T-helper 1 cell treated with Interleukin-12 subunit alpha and Interleukin-12 subunit beta and Interleukin-4 antibody, amounts not matched to agents 30 μg/mL and 1 μg/mL, for 36 hours (primary cell): ENCODE data around the gene FAM20B.

Source experiments
- H3K27ac Mint-ChIP-seq: one replicate; pipeline ENCODE4 v1.8.0; 2021; ENCODE audit warnings: mild to moderate bottlenecking, mixed read lengths
- H3K27me3 Mint-ChIP-seq: one replicate; pipeline ENCODE4 v1.8.0; 2021; ENCODE audit warnings: low read depth, mixed read lengths
- H3K36me3 Mint-ChIP-seq: one replicate; pipeline ENCODE4 v1.8.0; 2021; ENCODE audit warnings: low read depth, mixed read lengths
- H3K4me1 Mint-ChIP-seq: one replicate; pipeline ENCODE4 v1.8.0; 2021; ENCODE audit warnings: low read depth, mixed read lengths
- H3K4me3 Mint-ChIP-seq: one replicate; pipeline ENCODE4 v1.8.0; 2021; ENCODE audit warnings: mild to moderate bottlenecking, moderate library complexity, mixed read lengths
- H3K9me3 Mint-ChIP-seq: one replicate; pipeline ENCODE4 v1.8.0; 2021; ENCODE audit warnings: mixed read lengths

FAM20B gene

DNA sequence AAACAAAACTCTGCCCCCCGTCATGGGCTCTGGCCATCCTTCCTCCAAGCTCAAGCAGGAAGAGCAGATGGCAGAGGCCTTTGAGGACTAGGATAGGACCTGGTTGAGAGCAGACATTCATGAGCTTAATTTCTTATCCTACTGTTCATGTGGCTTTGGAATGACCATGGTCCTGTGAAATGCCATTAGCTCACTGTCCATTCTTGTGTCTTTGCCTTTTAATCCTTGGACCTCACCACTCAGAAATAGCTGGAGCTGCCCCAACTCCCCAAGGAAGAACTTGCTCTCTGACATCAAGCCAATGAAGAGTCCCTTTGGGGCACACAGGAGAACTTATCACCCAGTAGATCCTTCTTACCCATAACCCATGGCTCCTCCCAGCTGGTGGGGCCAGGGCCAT, 11.6 kb upstream of the FAM20B start:
- Mint-ChIP-seq H3K4me3 (no peak overlapping the region), H3K4me1 (no peaks in the 10 kb centered on the region), H3K27ac (no peak overlapping the region), H3K27me3 (peaks cover 6% of the 10 kb centered on the region), H3K36me3 (no peaks in the 10 kb centered on the region), H3K9me3 (no peaks in the 10 kb centered on the region)

DNA sequence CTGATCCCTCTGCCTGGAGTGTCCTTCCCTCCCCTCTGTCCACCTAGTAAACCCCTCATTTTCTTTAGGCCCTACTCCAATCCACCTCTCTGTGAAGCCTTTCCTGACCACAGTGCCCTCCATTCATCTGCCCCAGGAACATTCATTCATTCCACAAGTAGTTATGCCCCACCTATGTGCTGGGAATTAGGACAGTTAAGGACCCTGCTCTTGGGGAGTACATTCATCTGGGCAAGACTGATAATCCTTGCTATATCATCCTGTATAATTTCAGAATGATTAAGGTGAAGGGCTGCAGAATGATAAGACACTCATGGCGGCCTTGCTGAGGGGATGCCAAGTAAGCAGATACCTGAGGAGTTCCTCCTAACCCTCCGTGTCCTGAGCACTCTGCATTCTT, 10.3 kb upstream of the FAM20B start:
- Mint-ChIP-seq H3K36me3 (no peaks in the 10 kb centered on the region), H3K27me3 (peaks cover 14% of the 10 kb centered on the region), H3K4me1 (no peaks in the 10 kb centered on the region)

DNA sequence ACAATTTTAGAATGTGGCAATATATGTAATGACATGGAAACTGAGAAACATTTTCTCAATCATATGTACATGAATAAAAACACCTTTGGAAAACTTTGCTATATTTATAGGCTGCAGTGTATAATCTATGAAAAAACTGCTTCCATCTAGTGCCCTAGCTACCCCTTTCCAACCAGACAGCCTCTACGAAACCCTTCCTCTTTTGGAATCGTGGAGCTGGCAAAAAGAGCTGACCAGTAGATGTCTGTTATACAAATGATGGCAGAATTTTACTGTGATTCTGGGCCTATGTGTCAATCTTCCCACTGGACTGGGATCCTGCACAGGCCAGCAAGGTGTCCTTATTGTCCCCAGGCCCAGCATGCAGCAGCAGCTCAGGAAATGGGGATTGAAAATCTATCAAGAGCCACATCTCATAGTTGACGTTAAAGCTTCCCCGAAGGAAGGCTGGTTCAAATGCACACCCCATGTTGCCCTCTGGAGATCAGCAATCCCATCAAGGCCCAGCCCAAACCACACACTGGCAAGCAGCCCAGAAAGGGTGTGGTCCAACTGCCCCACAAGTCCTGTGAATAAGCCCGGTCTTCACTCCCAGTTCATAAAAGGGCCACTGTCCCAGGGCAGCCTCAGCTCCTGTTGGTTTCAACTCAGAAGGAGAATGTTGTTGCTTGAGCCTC, 8.8 kb upstream of the FAM20B start:
- Mint-ChIP-seq H3K36me3 (no peaks in the 10 kb centered on the region), H3K9me3 (no peaks in the 10 kb centered on the region), H3K4me3 (no peak overlapping the region), H3K4me1 (no peaks in the 10 kb centered on the region), H3K27ac (no peak overlapping the region), H3K27me3 (peaks cover 17% of the 10 kb centered on the region)

More for the DNA sequence above, 10.3 kb upstream of the FAM20B start:
- no peaks in the 10 kb centered on the region for H3K9me3 Mint-ChIP-seq
- no peak overlapping the region for H3K27ac Mint-ChIP-seq
- no peak overlapping the region for H3K4me3 Mint-ChIP-seq

DNA sequence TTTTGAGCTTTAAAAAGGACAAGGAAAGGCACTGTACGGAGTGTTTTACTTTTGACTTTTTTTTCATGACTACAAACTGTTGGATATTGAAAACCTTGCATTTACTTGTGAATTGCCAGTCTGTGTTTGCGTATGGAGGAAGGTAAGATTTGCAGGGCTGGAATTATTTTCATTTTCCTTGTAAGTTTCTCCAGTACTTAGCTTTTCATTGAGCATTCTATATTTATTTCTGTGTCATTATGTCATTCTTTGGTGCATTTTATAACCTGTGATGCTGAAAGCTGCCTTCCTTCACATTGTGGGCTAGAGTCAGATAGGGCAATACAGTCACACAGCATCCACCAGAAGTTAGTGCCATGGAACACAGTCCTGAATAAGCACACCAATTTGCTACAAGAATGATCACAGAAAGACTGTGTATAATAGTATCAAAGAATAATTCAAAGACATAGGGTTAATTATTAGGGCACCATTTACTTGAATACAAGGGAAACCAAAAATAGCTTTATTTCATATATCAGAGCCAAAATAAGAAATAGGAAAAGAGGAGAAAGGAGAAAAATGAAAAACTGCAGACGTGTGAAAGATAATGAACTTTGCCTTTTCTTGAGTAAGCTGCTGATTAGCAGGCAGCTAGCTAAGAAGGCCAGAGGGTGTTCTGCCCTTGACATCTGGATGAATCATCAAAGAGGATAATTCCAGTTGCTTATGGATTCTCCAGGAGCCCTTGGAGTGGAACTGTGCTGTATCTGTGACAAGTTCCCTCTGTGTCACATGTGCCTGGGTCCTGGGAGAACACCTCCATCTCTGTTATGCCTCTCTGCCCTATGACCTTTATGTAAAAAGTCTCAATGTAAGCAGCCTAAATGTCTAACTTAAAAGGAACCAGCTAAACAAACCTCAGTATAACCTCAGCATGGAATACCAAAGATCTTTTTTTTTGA, 8.0 kb upstream of the FAM20B start:
- peaks cover 25% of the 10 kb centered on the region for H3K27me3 Mint-ChIP-seq
- H3K4me3 Mint-ChIP-seq = no peak overlapping the region
- H3K4me1 Mint-ChIP-seq = no peaks in the 10 kb centered on the region
- H3K27ac Mint-ChIP-seq = no peak overlapping the region
- no peaks in the 10 kb centered on the region for H3K36me3 Mint-ChIP-seq
- H3K9me3 Mint-ChIP-seq = no peaks in the 10 kb centered on the region

DNA sequence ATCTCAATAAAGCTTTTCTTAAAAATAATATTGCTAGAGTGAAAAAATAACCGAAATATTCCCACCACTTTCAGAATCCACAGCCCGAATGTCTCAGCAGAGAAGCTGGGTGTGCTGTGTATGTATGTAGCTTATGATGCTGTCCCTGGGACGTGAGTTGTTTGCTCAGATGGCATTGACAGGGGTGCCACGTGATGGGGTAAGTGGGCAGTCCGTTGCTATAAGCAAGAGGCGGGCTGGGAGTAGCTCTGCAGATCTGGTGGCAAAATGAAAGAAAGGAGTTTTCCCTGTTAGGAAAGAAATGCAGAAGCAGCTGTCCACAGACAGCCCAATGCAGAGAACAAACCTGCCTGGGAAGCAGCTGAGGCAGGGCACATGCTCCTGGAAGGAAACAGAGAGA, 3.8 kb upstream of the FAM20B start:
- peaks cover 43% of the 10 kb centered on the region for H3K27me3 Mint-ChIP-seq
- no peaks in the 10 kb centered on the region for H3K36me3 Mint-ChIP-seq

DNA sequence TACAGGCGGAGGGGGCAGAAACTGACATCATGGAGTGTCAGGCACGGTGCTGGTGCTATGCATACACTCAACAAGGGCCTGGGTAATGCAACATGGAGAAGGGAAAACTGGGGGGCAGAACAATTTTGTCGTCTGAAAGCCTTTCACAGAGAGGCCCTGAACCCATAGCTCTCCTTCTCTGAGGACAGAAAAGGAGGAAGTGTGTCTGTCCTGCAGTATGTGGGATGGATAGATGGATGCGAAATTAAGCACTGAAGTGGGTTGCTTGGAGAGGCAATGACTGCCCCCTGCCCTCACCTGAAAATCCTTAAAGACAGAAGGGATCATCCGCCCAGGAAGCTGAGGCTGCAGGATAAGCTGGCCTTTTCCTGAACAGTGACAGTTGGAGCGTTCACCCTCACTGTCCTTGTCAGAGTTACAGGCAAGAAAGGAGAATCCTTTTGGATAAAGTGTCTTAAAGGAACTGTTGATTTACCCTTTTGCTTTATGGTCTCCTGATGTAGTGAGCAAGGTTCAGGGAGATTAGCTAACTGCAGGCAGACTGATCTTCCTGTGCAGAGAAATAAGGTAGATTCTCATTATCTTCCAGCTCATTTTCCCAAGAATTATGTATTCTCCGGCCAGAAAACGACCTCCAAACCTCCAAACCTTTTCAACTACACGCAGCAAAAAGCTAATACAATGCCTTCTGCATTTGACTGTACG, 1.6 kb upstream of the FAM20B start:
- Mint-ChIP-seq H3K27ac (no peak overlapping the region), H3K9me3 (no peaks in the 10 kb centered on the region), H3K36me3 (no peaks in the 10 kb centered on the region), H3K4me1 (peaks cover 21% of the 10 kb centered on the region), H3K27me3 (peaks cover 36% of the 10 kb centered on the region), H3K4me3 (peak overlapping the region; percentile 25)

More for the DNA sequence above, 3.8 kb upstream of the FAM20B start:
- no peak overlapping the region for H3K27ac Mint-ChIP-seq
- no peak overlapping the region for H3K4me3 Mint-ChIP-seq
- no peaks in the 10 kb centered on the region for H3K9me3 Mint-ChIP-seq
- peaks cover 9% of the 10 kb centered on the region for H3K4me1 Mint-ChIP-seq

DNA sequence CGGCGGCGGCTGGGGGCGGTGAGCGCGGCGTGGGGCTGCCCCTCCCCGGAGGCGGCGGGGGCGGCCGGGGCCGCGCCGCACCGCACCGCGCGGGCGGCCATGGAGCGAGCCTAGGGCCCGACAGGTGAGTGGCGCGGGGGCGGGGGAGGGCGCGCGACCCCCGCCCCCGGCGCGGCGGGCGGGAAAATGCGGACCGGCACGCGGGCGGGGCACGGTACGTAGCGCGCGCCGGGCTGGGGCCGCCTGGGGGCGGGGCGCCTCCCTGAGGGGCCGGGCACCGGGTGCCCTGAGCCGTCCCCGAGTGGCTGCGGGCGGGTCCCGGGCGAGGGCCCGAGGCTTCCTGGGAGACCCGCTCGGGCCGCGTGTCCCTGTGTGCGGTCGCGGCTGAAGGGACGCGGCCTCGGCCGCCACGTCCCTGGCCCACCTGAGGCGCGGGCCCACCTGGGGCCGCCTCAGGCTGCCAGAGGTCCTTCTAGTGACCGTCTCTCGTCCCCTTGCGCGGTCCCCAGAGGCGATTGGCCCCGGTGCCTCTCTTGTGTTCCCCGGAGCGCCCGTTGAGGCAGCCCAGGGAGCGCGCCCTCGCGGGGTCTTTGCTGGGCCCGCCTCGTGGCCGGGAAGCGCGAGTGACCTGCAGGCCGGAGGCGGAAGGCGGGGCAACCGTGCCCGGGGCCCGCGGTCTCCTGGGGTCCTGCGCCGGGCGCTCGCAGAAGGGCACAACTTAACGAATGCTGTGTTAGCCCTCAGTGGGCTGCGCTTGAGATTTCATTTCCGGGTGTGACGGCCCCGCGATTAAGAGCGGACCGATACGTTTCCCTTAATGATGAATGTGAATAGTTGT, 500 bp downstream of the FAM20B start:
- peak overlapping the region; percentile 84 for H3K27ac Mint-ChIP-seq
- peaks cover 26% of the 10 kb centered on the region for H3K27me3 Mint-ChIP-seq
- H3K4me3 Mint-ChIP-seq = peak overlapping the region; percentile 92
- peaks cover 40% of the 10 kb centered on the region for H3K4me1 Mint-ChIP-seq
- H3K36me3 Mint-ChIP-seq = no peaks in the 10 kb centered on the region
- no peaks in the 10 kb centered on the region for H3K9me3 Mint-ChIP-seq

DNA sequence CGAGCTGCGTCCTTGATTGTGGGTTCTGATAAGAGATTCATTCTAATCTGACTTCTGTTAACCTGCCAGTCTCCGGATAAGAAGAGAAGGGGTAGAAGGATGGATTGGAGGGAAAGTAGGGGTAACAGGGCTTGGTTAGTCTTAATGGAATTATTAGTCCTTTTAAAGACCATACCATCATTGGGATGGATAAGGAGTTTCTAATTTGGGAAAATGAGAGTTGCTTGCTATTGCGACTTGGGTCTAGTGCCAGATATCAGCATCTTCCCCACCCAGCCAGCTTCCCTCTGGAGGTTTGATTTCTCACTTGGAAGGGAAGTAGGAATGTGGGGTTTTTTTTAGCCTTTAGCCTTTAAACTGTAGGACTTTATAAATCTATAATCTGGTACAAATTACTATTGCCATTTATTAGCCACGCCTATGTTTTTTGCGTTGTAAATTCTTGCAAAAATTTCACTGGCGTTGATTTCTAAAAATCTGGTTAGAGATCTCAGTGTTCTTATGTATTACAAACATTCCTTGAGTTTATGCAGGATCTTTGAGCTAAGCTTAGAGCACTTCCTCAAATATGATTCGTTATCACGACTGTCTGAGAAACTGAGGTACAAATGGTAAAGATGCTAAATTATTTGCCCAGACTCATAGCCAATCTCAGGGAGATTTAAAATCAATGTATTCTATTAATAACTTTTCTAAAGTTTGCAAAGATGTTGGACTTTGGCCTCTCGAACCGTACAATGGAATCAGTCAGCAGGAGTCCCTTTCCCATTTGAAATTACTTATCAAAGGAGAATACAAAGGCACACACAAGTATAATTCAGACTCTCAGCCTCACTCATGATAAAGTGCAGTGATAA, 1.3 kb downstream of the FAM20B start:
- Mint-ChIP-seq H3K4me3 (peak overlapping the region; percentile 92), H3K4me1 (peaks cover 46% of the 10 kb centered on the region), H3K9me3 (no peaks in the 10 kb centered on the region), H3K27ac (peak overlapping the region; percentile 84), H3K36me3 (no peaks in the 10 kb centered on the region), H3K27me3 (peaks cover 24% of the 10 kb centered on the region)

DNA sequence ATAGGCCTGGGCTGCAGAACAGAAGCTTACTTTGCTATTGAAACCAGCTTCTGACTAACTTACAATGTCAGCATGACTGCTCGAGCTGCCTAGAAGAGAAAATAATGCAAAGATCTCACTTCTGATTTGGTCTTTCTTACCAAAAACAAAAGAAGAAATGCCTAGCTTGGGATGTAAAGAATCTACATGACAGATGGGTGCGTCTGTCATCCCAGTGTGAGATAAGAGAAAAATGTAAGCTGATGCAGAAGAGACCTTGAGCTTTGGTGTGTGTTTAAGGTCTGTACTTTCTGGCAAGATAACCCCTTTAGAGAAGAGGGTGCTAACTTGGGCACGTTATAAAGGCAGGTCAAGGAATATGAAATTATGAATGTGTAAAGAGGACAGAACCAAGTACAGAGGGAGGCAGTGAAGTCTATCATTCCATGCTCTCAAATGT, 3.6 kb downstream of the FAM20B start:
- no peak overlapping the region for H3K4me3 Mint-ChIP-seq
- H3K27me3 Mint-ChIP-seq = peaks cover 11% of the 10 kb centered on the region
- H3K27ac Mint-ChIP-seq = no peak overlapping the region
- peaks cover 55% of the 10 kb centered on the region for H3K4me1 Mint-ChIP-seq
- peaks cover 1% of the 10 kb centered on the region for H3K36me3 Mint-ChIP-seq
- no peaks in the 10 kb centered on the region for H3K9me3 Mint-ChIP-seq

DNA sequence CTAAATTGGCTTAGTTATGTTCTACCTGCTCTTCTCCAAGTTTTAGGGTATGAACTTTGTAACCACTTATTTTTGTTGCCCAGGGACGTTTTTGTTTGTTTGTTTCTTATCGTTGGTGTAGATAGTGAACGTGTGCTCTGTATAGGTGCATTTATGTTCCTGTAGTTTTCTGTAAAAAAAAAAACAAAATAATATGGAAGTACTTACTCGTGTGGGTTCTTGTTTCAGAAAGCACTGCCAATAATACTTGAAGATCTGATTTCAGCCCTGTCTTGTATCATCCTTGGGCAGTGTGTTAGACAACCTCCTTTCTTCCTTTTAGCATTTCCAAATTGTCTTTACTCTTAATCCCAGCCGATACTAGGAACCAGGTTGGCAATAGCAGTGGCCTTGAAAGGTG, 4.4 kb downstream of the FAM20B start:
- Mint-ChIP-seq H3K27me3 (peaks cover 3% of the 10 kb centered on the region), H3K4me3 (no peak overlapping the region), H3K36me3 (peaks cover 6% of the 10 kb centered on the region), H3K27ac (no peak overlapping the region), H3K4me1 (peaks cover 60% of the 10 kb centered on the region), H3K9me3 (no peaks in the 10 kb centered on the region)

DNA sequence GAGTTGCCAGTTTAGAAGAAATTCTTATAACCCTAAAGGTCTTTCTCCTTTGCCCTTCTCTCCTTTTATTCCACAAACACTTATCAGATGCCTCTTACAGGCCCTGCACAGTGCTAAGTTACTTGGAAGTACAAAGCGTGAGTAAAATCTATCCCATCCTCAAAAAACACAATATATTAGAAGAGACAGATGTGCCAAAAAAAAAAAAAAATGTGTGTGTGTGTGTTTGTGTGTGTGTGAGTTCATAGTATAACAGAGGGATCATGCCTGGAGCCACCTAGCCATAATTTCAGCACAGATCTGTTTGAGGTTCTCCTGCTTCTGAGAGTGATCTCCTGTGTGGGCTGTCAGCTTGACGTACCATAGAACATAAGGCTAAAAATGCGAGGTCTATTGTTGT, 5.0 kb downstream of the FAM20B start:
- Mint-ChIP-seq H3K4me3 (no peak overlapping the region), H3K27ac (no peak overlapping the region)

DNA sequence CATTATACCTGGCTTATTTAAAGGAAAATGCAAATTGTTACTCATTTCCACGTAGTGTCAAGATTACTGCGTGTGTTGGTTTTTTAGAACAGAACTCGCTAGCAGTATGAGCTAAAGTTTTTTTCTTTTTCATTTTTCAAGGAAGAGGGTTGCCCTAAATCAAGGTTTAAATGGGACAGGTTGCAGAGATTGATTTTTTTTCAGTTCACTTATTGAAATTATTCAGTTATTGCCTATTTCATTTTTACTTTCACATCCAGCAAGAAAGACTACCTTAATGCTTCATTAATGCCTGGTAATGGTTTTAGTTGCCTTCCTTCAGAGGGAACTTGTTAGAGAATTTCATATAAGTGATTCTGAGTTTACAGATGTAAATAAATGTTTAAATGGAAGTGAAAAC, 5.6 kb downstream of the FAM20B start:
- Mint-ChIP-seq H3K4me1 (peaks cover 62% of the 10 kb centered on the region), H3K9me3 (no peaks in the 10 kb centered on the region), H3K27ac (no peak overlapping the region), H3K4me3 (no peak overlapping the region), H3K36me3 (peaks cover 6% of the 10 kb centered on the region), H3K27me3 (no peaks in the 10 kb centered on the region)

More for the DNA sequence above, 5.0 kb downstream of the FAM20B start:
- peaks cover 6% of the 10 kb centered on the region for H3K36me3 Mint-ChIP-seq
- H3K9me3 Mint-ChIP-seq = no peaks in the 10 kb centered on the region
- H3K4me1 Mint-ChIP-seq = peaks cover 60% of the 10 kb centered on the region
- H3K27me3 Mint-ChIP-seq = no peaks in the 10 kb centered on the region

DNA sequence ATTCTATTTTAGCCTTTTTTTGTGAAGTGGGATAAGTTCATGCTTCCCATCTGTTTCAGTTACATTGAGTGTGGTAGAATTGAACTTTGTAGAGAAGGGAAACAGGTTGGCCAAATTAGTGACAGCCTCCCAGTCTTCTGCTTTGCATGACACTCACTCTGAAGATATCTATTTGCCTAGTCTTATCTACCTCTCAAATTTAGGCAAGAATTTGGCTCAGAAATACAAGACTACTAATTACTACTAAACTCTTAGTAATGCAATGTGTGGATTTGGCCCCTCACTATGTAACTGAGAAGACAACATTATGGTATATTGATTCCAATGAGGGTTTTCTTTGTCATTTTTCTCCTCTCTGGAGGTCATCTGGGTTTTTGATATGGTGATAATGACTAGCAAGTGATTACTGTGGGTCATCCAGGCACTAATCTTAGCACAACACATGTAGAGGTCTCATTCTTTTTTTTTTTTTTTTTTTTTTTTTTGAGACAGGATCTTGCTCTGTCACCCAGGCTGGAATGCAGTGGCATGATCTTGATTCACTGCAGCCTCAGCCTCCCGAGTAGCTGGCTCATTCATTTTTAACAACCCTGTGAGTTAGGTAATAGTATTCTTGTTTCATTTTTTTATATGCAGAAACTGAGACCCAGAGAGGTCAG, 6.3 kb downstream of the FAM20B start:
- no peak overlapping the region for H3K27ac Mint-ChIP-seq
- peaks cover 6% of the 10 kb centered on the region for H3K36me3 Mint-ChIP-seq
- no peaks in the 10 kb centered on the region for H3K9me3 Mint-ChIP-seq
- no peak overlapping the region for H3K4me3 Mint-ChIP-seq
- H3K27me3 Mint-ChIP-seq = no peaks in the 10 kb centered on the region
- peaks cover 65% of the 10 kb centered on the region for H3K4me1 Mint-ChIP-seq
